Measurements from ENCODE around the gene SPTBN4.

SPTBN4 gene

DNA sequence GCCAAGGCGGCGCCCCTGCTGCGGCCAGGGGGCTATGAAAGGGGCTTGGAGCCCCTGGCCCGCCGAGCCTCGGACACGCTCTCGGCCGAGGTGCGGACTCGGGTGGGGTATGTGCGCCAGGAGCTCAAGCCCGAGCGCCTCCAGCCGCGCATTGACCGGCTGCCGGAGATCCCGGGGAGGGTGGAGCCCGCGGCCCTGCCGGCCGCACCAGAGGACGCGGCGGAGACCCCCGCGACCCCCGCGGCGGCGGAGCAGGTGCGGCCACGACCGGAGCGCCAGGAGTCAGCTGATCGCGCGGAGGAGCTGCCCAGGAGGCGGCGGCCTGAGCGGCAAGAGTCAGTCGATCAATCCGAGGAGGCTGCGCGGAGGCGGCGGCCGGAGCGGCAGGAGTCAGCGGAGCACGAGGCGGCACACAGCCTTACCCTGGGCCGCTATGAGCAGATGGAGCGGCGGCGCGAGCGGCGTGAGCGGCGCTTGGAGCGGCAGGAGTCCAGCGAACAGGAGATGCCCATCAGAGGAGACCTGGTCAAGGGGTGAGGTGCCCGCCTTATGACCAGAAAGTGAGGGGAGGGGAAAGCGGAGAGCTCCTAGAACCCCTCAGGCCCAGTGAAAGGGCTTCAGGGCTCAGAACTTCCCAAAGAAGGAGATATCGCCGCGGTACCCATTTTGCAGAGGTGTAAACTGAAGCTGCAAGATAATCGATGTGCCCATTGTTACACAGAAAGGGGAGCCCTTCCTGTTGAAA, 101.1 kb downstream of the SPTBN4 start:
- peaks cover 51% of the 10 kb centered on the region for H3K27me3 ChIP-seq (ENCODE audit: insufficient read depth, insufficient read length)
- no peaks in the 10 kb centered on the region for H3K9me3 ChIP-seq (ENCODE audit: insufficient read depth, low read length)
- TF ChIP-seq SUZ12 (IDR thresholded peaks at IDR 0.05; ENCODE audit: extremely low read depth, insufficient read depth, insufficient read length), result peak; percentile 78
- no peak for TF ChIP-seq ZNF274 (IDR thresholded peaks at IDR 0.05; ENCODE audit: low read depth, low read length)
- H3K4me1 ChIP-seq (ENCODE audit: insufficient read depth, insufficient read length), result peaks cover 3% of the 10 kb centered on the region
- peak overlapping the region; percentile 61 for H3K9ac ChIP-seq (ENCODE audit: insufficient read length, low read depth)
- H3K4me3 ChIP-seq (ENCODE audit: insufficient read length, low read depth), result peak overlapping the region; percentile 37
- no peak for DNase-seq (ENCODE audit: low read depth, low spot score)
- H3K36me3 ChIP-seq (ENCODE audit: insufficient read depth, insufficient read length, low read length), result no peaks in the 10 kb centered on the region

DNA sequence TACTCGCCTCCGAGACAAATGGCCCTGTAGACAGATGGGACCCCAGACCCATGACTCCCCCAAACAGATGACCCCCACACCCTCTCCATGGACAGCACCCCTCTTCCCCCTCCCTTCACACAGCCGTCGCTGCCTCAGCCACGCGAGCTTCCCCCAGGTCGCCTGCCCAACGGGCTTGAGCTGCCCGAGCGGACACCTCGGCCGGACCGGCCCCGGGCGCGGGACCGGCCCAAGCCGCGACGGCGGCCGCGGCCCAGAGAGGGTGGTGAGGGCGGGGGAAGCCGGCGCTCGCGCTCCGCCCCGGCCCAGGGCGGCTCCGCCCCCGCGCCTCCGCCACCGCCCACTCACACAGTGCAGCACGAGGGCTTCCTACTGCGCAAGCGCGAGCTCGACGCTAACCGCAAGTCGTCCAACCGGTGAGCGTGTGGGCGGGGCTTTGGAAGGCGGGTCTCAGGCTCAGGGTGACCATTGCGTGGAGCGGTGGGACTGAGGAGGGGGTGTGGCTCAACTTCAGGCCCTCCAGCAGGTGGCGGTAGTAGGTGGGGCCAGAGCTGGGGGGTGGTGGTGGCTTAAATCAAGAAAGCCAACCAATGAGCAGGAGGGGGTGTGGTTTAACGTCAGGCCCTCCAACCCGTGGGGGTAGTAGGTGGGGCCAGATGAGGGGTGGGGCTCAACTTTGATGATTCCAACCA, 103.7 kb downstream of the SPTBN4 start:
- Histone ChIP-seq H3K9me3 (ENCODE audit: insufficient read depth, low read length) (no peaks in the 10 kb centered on the region), H3K4me3 (ENCODE audit: insufficient read length, low read depth) (peak overlapping the region; percentile 49), H3K27me3 (ENCODE audit: insufficient read depth, insufficient read length) (peaks cover 47% of the 10 kb centered on the region), H3K36me3 (ENCODE audit: insufficient read depth, insufficient read length, low read length) (no peaks in the 10 kb centered on the region), H3K4me1 (ENCODE audit: insufficient read depth, insufficient read length) (peaks cover 5% of the 10 kb centered on the region), H3K9ac (ENCODE audit: insufficient read length, low read depth) (peak overlapping the region; percentile 77)
- TF ChIP-seq SUZ12 (IDR thresholded peaks at IDR 0.05; ENCODE audit: extremely low read depth, insufficient read depth, insufficient read length) (no peak), YY1 (IDR thresholded peaks at IDR 0.05; ENCODE audit: insufficient read depth, insufficient read length) (no peak), ZNF274 (IDR thresholded peaks at IDR 0.05; ENCODE audit: low read depth, low read length) (no peak)
- peak; percentile 98 for DNase-seq (ENCODE audit: low read depth, low spot score)

DNA sequence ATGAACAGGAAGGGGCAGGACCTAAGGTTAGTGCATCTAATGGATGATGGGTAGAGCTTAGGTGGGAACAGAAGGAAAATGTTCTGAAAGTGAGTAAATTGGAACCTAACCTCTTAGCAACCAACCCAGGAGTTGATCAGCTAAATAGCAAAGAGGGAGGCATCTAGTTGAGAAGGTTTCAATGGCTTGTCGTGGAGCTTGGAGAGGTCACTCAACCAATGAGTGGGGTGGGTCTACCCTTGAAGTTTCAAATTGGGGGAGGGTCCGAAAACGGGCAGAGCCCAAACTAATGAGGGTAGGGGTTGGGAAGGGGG, 104.2 kb downstream of the SPTBN4 start:
- TF ChIP-seq ZNF274 (IDR thresholded peaks at IDR 0.05; ENCODE audit: low read depth, low read length) (no peak), SUZ12 (IDR thresholded peaks at IDR 0.05; ENCODE audit: extremely low read depth, insufficient read depth, insufficient read length) (no peak), YY1 (IDR thresholded peaks at IDR 0.05; ENCODE audit: insufficient read depth, insufficient read length) (no peak)
- H3K4me1 ChIP-seq (ENCODE audit: insufficient read depth, insufficient read length), result peaks cover 6% of the 10 kb centered on the region
- DNase-seq (ENCODE audit: low read depth, low spot score), result no peak
- no peak overlapping the region for H3K9ac ChIP-seq (ENCODE audit: insufficient read length, low read depth)
- H3K36me3 ChIP-seq (ENCODE audit: insufficient read depth, insufficient read length, low read length), result no peaks in the 10 kb centered on the region
- H3K27me3 ChIP-seq (ENCODE audit: insufficient read depth, insufficient read length), result peaks cover 42% of the 10 kb centered on the region
- no peaks in the 10 kb centered on the region for H3K9me3 ChIP-seq (ENCODE audit: insufficient read depth, low read length)
- no peak overlapping the region for H3K4me3 ChIP-seq (ENCODE audit: insufficient read length, low read depth)

DNA sequence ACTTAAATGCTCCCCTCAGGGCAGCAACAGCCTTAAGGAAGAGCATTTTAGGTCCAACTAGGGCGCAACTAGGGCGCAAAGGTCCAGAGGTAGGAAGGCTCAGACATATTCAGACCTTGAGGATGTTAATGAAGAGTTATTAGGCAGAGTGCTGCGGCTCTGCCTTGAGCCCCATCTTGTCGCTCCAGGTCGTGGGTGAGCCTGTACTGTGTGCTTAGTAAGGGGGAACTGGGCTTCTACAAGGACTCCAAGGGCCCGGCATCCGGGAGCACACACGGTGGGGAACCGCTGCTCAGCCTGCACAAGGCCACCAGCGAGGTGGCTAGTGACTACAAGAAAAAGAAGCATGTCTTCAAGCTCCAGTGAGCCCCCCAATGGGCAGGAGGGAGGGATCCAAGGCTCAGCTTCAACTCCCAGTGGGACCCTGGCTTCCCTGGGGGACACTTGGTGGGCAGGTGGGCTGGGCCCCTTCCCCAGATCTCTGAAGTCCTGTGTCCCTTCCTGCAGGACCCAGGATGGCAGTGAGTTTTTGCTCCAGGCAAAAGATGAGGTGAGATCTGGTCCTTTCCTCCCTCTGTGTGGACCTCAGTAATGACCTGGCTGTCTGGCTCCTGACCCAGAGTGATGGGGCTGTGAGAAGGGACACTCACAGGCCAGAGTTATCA, 105.2 kb downstream of the SPTBN4 start:
- Histone ChIP-seq H3K9me3 (ENCODE audit: insufficient read depth, low read length) (no peaks in the 10 kb centered on the region), H3K27me3 (ENCODE audit: insufficient read depth, insufficient read length) (peaks cover 32% of the 10 kb centered on the region), H3K4me3 (ENCODE audit: insufficient read length, low read depth) (no peak overlapping the region), H3K4me1 (ENCODE audit: insufficient read depth, insufficient read length) (peaks cover 6% of the 10 kb centered on the region), H3K9ac (ENCODE audit: insufficient read length, low read depth) (no peak overlapping the region), H3K36me3 (ENCODE audit: insufficient read depth, insufficient read length, low read length) (no peaks in the 10 kb centered on the region)
- TF ChIP-seq SUZ12 (IDR thresholded peaks at IDR 0.05; ENCODE audit: extremely low read depth, insufficient read depth, insufficient read length) (no peak), ZNF274 (IDR thresholded peaks at IDR 0.05; ENCODE audit: low read depth, low read length) (no peak), YY1 (IDR thresholded peaks at IDR 0.05; ENCODE audit: insufficient read depth, insufficient read length) (no peak)
- no peak for DNase-seq (ENCODE audit: low read depth, low spot score)

DNA sequence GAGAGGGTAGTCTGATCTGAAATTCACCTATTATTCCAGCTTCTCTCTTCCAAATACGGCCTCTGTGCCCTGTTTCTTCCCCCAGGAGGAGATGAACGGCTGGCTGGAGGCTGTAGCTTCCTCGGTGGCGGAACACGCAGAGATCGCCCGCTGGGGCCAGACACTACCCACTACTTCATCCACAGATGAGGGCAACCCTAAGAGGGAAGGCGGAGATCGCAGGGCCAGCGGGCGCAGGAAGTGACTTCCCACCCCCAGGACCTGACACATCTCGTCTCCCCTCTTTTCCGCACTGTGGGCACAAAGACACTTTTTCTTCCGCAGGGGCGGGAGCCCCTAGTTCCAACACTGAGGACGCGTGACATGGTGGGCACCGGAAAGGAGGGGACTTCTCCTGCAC, 108.5 kb downstream of the SPTBN4 start:
- H3K9ac ChIP-seq (ENCODE audit: insufficient read length, low read depth), result no peak overlapping the region

DNA sequence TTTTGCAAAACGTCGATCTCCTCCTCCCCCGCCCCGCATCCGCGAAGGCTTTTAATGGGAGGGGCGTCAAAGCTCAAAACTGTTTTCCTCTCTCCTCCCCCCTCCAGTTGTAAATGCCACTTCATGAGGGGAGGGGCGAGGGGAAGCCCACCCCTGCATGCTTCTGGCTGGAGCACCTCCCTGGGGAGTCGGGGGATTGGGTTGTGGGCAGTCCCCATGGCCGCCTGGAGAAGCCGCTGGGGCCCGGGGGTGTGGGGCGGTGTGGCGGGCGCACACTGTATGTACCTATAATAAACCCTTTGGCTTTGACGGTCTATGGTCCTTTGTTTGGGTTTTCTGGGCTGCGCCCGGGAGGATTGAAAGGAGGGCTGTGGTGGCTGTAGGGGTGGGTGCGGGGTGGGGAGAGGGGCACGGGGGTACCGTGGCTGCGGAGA, 109.4 kb downstream of the SPTBN4 start:
- Histone ChIP-seq H3K9ac (ENCODE audit: insufficient read length, low read depth) (peak overlapping the region; percentile 50), H3K36me3 (ENCODE audit: insufficient read depth, insufficient read length, low read length) (peaks cover 22% of the 10 kb centered on the region), H3K9me3 (ENCODE audit: insufficient read depth, low read length) (no peaks in the 10 kb centered on the region), H3K4me3 (ENCODE audit: insufficient read length, low read depth) (peak overlapping the region; percentile 80), H3K27me3 (ENCODE audit: insufficient read depth, insufficient read length) (no peaks in the 10 kb centered on the region), H3K4me1 (ENCODE audit: insufficient read depth, insufficient read length) (peaks cover 3% of the 10 kb centered on the region)
- no peak for TF ChIP-seq SUZ12 (IDR thresholded peaks at IDR 0.05; ENCODE audit: extremely low read depth, insufficient read depth, insufficient read length)
- no peak for TF ChIP-seq ZNF274 (IDR thresholded peaks at IDR 0.05; ENCODE audit: low read depth, low read length)
- no peak for TF ChIP-seq YY1 (IDR thresholded peaks at IDR 0.05; ENCODE audit: insufficient read depth, insufficient read length)
- DNase-seq (ENCODE audit: low read depth, low spot score), result no peak

More for the DNA sequence above, 108.5 kb downstream of the SPTBN4 start:
- TF ChIP-seq YY1 (IDR thresholded peaks at IDR 0.05; ENCODE audit: insufficient read depth, insufficient read length), result no peak
- no peak for TF ChIP-seq ZNF274 (IDR thresholded peaks at IDR 0.05; ENCODE audit: low read depth, low read length)
- H3K27me3 ChIP-seq (ENCODE audit: insufficient read depth, insufficient read length), result no peaks in the 10 kb centered on the region
- H3K4me1 ChIP-seq (ENCODE audit: insufficient read depth, insufficient read length), result peaks cover 3% of the 10 kb centered on the region
- no peak overlapping the region for H3K4me3 ChIP-seq (ENCODE audit: insufficient read length, low read depth)
- H3K36me3 ChIP-seq (ENCODE audit: insufficient read depth, insufficient read length, low read length), result peaks cover 14% of the 10 kb centered on the region
- no peaks in the 10 kb centered on the region for H3K9me3 ChIP-seq (ENCODE audit: insufficient read depth, low read length)
- no peak for DNase-seq (ENCODE audit: low read depth, low spot score)

All from NT2/D1 (cell line).